ENCODE results near the gene LIN52. TPM values are rescaled to one million over a fixed set of nuclear protein-coding genes. Genes with fewer than 3 reads are reported as not detected.

The LIN52 gene
- total RNA-seq, 1 donor from 2014 or later, result 11.7 TPM

DNA sequence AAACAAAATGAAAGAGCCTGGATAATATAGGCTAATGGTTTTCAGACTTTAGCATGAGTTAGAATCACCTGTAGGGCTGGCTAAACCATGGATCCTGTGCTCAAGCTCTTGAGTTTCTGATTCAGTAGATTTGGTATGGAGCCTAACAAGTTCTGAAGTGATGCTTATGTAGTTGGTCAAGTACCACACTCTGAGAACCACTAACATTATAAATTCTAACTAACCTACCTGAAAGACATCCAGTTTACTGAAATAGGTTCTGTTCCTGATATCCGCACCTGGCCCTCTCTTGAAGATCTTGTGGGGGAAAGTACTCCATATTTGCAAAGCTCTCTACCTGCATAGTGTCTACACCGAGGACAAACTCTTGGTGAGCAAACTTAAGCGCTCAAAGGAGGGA, 95.1 kb downstream of the LIN52 start:
- no peak for DNase-seq (ENCODE audit: extremely low read depth, low read depth, low spot score)

- no peak for DNase-seq (ENCODE audit: extremely low read depth, low read depth, low spot score)
These were observed 106.3 kb downstream of the LIN52 start for GRCh38 chr14:74190927-74191575.

DNA sequence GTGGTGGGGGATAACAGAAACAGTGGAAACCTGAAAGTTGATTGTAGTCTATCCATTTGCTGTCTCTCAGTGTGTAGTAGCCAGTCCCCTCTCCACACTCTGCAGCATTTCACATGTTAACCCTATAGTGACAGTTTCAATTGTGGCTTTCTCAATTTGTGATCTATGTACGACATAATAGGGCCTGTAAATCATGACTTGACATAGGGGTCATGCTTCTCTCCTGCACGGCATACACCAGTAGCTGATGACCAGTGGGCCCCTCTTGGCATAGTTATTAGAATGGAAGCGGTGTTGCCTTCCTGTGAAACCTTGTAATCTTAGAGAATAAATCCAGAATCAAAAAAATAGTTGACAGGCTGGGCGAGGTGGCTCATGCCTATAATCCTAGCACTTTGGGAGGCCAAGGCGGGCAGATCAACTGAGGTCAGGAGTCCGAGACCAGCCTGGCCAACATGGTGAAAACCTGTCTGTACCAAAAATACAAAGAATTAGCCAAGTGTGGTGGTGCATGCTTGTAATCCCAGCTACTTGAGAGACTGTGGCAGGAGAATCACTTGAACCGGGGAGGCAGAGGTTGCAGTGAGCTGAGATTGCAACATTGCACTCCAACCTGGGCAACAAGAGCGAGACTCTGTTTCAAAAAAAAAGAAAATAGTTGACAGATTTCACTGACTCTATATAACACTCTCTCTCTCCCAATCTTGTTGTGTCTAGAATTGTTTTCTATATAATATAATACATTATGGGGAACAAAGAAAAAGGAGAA, 109.9 kb downstream of the LIN52 start:
- DNase-seq (ENCODE audit: extremely low read depth, low read depth, low spot score), result no peak

DNA sequence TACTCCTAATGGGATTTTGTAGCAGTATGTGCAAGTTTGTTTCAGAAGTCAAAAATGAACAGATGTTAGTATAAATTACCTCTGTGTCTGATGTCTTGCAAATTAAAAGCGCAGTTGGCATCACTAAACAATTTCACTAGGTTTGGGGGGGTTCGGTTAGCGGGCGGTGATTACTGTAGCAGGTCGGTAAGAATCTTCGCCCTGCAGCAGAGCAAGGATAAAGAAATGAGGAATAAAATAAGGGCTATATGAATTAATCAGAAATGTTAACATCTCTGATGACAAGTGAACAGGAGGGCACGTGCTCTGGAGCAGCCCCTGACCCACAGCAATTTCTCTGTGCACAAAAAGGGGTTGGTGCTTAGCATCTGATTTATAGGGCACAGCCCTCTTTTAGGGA, 110.9 kb downstream of the LIN52 start:
- no peak for DNase-seq (ENCODE audit: extremely low read depth, low read depth, low spot score)

- DNase-seq (ENCODE audit: extremely low read depth, low read depth, low spot score), result no peak
These were observed 113.9 kb downstream of the LIN52 start for GRCh38 chr14:74198441-74199234.

GRCh38 chr14:74202113-74202512, 117.4 kb downstream of the LIN52 start:
- DNase-seq (ENCODE audit: extremely low read depth, low read depth, low spot score), result no peak

DNA sequence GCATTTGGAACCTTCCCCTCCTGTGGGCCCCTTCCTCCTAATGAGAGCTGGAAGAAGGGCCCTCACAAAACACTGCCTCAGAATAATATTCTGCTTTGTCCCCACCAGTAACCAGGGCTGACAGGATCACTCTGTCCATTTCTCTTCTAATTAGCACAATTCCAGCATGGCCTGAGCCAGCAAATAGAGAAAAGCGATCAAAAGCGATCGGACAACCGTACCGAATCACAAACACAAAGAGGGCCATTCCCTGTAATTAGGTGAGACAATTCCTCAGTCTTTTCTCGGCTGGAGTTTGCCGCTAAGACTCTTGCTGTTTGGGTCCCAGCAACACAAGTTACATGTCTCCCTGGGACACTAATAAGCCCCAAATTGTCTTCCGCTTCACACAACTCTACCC, 118.9 kb downstream of the LIN52 start:
- DNase-seq (ENCODE audit: extremely low read depth, low read depth, low spot score), result no peak

DNA sequence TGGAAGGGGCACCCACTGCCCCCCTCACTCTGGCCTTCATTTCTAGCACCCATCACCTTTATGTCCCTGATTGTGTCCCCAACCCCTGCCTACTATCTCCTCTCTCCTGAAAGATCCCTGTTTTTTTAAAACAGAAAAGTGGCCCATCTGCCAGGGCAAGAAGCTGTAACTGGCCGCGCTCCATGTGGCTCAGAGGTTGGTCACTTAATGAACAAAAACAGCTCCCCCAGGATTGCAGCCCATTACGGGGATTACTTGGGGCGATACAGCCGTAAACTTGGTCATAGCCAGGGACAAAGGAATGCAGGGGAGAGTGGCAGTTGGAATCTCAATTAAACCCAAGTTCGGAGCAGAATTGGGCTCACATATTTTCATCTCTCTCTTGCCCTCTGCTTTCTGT, 119.7 kb downstream of the LIN52 start:
- DNase-seq (ENCODE audit: extremely low read depth, low read depth, low spot score), result no peak

GRCh38 chr14:74205882-74206281, 121.1 kb downstream of the LIN52 start:
- DNase-seq (ENCODE audit: extremely low read depth, low read depth, low spot score), result no peak

DNA sequence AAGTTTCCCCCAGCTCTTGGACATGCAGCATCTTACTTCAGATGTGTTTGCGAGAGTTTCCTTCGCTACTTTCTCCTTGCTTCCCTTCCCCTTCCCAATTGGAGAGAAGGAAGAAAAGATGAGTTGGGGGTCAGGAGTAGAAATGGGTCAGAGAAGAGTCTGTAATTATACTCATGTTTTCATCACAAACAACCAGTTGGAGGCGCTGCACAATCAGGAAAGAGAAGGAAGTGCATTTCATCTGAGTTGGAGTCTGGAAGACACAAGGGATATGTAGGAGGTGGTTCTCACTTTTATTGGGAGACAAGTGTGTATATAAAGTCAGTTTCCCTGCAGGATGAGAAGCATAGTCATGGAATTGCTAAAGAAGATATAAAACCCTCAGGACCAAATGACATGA, 123.2 kb downstream of the LIN52 start:
- no peak for DNase-seq (ENCODE audit: extremely low read depth, low read depth, low spot score)

GRCh38 chr14:74208642-74209041, 123.9 kb downstream of the LIN52 start:
- DNase-seq (ENCODE audit: extremely low read depth, low read depth, low spot score), result no peak

DNA sequence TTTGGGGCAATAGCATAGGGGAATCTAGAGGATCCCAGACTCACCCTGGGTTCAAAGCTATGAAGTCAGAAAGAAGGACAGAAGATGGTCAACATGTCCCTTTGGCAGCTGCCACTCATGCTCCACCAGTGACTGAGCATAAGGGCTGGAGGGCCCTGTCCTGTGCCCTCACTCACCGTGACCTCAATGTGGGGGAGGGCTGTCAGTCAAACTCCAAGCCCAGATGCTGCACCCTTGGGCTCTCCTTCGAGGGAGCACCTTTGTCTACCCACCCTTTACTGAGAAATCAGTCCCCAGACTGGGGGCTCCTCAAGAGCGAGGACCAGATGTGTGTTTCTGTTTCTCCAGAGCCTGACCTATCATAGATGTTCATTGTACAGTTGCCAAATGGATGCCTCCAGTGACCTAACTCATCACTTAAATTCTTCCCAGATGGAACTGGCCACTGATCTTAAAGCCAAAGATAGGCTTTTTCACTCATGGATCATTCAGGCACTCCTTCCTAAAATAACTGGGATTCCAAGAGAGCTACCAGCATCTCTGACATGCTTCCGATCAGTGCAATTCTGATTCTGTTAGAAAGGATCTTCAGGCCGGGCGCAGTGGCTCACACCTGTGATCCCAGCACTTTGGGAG, 127.3 kb downstream of the LIN52 start:
- no peak for DNase-seq (ENCODE audit: extremely low read depth, low read depth, low spot score)

DNA sequence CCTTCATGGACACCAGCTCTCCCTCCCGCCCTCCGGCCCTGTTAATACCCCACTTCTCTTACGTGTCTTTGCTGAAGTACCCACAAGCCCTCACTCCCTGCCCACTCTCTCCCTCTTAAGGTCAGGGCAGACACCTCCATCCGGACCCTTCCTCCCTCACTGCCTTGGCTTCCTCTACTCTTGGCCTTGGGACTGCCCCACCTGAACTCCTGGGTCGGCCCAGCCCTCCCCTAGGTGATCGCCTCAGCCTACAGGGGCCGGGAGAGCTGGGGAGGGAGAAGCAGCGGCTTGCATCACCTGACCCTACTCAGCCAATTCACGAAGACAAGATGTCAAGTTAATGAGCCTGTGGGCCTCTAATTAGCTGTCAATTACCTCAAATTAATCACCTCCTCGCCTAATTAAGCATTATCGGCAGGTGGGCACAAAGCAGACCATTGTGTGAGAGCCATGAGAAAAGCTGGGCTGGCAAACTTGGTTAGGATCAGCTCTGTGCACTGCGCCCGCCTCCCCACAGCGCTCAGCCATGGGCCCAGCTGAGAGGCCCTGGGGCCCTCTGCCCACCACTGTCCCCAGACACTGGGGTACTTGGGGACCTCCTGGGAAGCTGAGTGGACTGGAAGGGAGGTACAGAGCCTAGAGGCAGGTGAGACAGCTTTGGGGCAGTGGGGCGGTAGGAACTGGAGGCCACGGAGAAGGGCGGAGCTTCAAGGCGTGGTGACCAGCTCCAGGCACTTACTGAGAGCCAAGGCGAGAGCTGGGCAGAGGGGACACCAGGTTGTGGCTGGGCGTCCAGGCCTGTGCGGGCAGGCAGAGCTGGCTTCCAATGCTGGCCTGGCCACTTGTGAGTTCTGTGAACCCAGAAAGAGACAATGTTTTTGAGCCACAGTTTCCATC, 129.4 kb downstream of the LIN52 start:
- no peak for DNase-seq (ENCODE audit: extremely low read depth, low read depth, low spot score)

- DNase-seq (ENCODE audit: extremely low read depth, low read depth, low spot score), result no peak
These were observed 131.9 kb downstream of the LIN52 start for GRCh38 chr14:74216671-74217070.

- no peak for DNase-seq (ENCODE audit: extremely low read depth, low read depth, low spot score)
These were observed 133.1 kb downstream of the LIN52 start for GRCh38 chr14:74217672-74218448.

DNA sequence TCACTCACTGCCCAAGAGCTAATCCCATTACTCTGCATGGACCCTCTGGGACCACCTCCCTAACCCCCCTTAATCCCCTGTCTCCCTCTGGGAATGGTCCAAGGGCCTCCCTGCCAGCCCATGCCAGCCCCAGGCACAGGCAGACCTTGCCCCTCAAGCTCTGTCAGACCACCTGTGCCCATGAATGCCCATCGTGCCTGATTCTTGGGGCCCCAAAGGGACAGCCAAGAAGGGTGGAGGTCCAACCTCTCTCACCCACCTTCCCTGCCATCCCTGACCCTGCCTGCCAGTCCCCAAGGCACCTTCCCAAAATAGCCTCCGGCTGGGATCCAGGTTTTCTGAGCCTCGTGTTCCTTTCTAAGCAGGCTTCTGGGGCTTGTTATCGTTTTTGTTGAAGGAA, 133.7 kb downstream of the LIN52 start:
- DNase-seq (ENCODE audit: extremely low read depth, low read depth, low spot score), result no peak

DNA sequence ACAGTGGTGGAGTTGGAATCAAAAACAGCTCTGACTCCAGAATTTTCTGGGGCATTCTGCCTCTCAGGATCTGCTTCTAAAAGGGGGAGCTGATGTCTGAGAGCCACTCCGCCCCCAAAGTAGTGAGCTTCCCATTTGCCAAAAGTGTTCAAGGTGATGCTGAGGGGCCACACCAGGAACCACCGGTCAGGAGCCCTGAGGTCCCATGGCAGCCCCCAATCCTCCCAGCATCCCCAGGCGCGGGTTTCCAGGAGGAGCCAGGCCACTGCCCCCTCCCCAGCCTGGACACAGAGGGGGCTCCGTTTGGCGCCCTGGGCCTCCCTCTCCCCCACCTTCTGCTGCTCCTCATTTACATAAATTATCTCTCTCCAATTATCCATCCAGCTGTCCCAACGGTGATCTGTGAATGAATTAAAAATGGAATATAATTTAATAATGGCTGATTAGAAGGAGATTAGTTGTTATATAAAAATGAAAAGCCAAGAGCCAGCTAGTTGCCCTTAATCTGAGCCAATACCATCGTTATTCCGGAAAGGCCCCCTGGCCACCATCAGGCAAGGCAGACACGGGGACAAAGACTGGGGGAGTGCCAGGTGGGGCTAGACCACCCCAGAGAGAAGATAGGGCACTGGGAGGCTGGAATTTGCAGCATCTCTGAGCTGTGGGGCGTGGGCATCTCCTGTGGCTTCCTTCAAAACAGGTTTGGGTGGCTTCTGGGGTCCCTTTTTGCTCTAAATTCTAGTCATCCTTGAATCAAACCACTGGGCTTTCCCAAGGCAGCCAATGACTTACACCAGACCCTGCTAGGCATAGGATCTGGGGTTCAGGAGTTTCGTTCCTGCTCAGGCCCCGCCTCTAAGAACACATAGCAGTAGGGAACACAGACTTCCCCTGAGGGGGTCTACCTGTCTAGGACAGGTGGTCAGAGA, 134.8 kb downstream of the LIN52 start:
- no peak for DNase-seq (ENCODE audit: extremely low read depth, low read depth, low spot score)

GRCh38 chr14:74220991-74221390, 136.2 kb downstream of the LIN52 start:
- DNase-seq (ENCODE audit: extremely low read depth, low read depth, low spot score), result no peak
